ENCODE measurements around the gene TMEM212.
"Not testable (repeated sequence)": the region's sequence is repeated elsewhere in the genome, so short reads cannot be mapped to it uniquely, and the experiment has no call there.

TMEM212 gene

DNA sequence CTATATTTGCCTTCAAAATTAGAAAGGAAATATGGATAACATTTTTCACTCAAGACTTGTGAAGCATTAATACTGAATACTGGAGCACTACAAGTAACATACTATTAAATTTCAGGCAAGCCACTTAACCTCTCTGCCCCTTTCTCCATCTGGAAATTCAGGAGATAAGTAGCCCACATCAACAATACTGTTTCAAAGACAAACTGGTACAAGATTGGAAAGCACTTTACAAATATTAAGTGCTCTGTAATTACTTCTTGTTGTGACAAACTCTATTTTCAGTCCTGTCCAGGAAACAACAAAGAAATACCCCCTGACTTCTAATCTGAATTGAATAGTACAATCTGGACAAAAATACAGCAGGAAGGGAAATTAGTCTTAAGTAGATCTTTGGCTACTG, 49.3 kb downstream of the TMEM212 start:
- no peak for DNase-seq (ENCODE audit: low read depth)

DNA sequence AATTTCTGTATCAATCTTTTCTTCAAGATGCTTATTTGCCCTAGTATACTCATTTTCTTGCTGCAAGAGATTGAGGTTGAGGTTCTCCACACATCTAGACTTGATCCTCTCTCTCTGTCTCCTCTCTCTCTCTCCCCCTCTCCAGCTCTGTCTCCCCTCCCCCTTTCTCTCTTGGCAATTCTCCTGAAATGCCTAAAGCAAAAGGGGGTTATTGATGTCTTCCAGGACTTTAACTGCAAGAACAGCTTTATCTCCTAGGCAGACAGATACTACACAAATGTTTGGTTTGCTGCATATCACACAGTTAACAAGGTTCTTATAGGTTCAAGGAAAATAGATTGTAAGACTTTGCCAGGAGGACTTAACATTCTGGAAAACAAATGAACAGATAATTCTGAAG, 52.1 kb downstream of the TMEM212 start:
- no peak for DNase-seq (ENCODE audit: low read depth)

DNA sequence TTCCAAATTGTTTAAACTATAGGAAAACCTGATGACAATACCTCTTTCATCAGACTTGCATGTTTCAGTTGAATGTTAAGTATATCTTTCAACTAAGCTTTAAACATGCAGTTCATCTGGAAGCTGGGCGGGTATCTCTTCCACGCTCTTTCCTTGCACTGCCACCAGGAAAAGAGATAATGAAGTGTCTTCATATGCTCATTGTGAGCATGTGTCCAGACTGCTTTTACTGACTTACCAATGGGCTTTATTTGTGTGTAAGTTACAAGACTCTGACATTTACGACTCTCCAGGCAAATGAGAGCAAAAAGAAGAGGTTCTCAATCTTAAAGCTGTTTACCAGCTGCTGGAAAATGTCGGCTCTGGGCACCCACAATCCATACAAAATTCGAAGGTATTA, 52.8 kb downstream of the TMEM212 start:
- no peak for DNase-seq (ENCODE audit: low read depth)

DNA sequence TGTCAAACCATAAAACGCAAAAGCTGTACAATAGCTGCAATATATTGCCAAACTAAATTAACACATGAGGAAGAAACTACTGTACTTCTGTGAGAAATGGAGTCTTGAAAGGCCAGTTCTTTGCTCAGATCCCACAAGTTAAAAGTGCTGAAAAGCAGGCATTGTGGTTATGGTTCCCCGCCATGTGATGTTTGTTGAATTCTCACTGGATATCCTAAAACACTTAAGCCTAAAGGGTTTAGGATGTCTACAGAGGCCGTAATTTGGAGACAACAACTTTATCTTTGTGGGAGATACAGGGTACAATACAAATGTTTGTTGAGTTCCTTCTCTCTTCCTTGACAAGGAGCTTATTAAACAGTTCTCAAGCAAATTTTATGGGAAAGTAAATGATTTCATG, 53.2 kb downstream of the TMEM212 start:
- DNase-seq (ENCODE audit: low read depth), result no peak

DNA sequence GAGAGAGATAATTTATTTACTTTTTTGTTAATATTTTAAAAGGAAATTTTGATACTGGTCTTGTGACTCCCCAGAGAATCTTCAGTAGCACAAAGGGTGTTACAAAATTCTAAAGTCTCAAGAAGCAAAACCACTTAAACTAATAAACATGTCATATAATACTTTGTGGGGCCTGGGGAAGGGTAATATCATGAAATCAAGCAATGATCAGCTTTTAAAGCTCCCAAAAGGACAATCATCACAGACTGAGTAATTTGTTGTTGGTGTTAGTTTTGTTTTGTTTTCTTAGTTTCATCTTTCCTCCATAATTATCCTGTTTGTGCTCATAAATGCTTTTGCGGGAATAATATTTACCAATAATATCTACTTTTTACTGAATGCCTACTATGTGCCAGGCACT, 55.0 kb downstream of the TMEM212 start:
- DNase-seq (ENCODE audit: low read depth), result no peak

DNA sequence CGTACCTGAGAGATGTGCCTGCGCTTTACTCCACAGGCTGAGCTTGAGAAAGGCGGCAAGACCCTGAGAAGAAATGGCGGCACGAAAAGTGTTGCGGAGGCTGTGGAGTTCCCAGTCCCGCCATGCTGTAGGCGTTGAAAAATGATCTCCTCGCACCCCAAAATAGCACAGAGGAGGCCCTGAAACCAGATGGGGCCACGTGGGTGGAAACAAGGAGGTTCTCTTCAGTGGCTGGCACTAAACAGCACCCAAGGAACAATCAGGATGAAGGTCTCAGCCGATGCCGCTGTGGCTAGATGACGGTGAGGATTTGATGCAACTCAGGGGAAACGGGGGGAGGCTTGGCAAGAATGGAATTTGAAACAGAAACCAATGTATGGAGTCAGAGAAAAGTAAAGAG, 57.3 kb downstream of the TMEM212 start:
- no peak for DNase-seq (ENCODE audit: low read depth)

DNA sequence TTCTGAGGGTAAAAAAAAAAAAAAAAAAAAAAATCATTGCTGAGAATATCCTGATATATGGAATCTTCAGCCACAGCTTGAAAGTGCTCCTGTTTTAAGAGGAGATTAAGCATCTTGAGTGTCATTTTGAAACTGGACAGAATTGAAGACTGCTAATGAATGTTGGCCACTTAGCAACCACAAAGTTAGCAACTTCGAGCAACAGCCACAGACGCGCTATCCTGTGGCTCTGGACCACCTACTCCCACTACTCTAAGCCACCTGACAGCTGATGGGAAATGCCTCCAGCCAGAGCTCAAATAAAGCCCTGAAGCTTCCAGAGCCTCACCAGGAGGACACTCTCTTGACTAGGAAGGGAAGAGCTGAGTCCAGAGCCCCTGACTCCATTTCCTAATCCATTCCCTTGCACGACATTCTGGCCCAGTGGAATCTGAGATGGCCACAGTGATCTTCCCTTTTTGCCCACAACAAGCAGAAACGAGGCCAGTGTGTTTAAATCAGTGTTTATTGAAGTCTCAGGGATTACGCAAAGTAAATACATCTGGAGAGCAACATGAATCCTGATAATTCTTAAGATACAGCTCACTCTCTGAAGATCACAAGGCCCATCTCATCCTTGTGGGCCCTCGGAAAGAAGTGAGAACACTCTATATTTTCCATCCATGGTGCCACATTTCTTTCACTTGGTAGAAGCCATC, 58.6 kb downstream of the TMEM212 start:
- no peak for DNase-seq (ENCODE audit: low read depth)

DNA sequence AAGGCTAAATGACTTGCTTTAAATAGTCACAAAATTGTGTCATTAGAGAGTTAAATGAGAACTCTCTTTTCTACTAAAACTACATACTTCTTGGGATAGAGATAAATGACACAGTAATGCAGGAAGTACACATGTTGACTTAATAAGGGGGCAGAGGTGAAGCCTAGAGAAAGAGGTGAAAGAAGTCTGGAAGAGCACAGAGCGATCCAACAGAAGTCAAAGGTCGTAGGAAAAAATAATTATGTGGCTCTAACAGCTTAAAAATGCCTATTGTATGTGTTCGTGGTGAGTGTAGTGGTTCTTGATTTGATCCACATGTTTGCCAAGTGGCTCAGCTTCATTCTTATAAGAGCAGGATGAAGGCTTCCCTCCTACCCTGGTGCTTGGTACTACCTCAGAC, 61.7 kb downstream of the TMEM212 start:
- DNase-seq (ENCODE audit: low read depth), result no peak

DNA sequence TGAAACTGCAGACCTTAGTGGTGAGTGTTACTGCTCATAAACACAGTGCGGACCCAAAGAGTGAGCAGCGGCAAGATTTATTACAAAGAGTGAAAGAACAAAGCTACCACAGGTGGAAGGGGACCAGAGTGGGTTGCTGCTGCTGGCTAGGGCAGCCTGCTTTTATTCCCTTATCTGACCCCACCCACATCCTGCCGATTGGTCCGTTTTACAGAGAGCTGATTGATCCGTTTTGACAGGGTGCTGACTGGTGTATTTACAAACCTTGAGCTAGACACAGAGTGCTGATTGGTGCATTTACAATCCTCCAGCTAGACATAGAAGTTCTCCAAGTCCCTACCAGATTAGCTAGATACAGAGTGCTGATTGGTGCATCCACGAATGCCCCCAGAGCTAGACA, 63.4 kb downstream of the TMEM212 start:
- DNase-seq (ENCODE audit: low read depth), result not testable (repeated sequence)

DNA sequence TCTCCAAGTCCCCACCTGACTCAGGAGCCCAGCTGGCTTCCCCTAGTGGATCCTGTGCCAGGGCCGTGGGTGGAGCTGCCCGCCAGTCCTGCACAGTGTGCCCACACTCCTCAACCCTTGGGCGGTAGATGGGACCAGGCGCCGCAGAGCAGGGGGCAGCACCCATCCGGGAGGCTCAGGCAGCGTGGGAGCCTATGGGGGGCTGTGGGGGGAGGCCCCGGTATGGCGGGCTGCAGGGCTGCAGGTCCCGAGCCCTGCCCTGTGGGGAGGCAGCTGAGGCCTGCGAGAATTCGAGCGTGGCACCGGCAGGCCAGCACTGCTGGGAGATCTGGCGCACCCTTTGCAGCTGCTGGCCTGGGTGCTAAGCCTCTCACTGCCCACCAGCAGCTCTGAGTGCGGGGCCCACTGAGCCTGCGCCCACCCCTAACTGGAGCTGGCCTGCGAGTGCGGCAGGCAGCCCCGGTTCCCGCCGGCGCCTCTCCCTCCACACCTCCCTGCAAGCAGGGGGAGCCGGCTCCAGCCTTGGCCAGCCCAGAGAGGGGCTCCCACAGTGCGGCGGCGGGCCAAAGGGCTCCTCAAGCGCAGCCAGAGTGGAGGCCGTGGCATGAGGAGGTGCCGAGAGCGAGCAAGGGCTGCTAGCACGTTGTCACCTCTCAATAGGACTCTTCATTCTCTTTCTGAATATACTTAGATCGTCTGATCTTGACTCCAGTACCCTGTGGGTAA, 64.0 kb downstream of the TMEM212 start:
- DNase-seq (ENCODE audit: low read depth), result no peak

DNA sequence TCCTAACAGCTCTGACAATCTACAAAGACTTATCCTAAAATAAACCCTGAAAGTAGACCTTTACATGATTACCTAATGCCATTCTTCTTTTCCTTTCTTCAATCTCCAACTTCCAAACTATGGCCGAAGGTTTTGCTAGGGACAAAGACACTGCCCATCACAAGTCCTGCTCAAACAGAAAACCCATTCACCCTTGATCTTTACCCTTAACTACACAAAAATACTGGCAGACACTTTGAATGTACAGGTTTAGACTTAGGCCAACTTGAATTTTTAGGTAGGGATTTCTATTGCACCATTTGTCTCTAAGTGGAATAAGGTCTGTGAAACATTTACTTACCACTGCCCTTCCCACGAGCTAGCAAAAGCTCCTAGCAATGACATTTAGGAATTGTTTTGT, 64.6 kb downstream of the TMEM212 start:
- no peak for DNase-seq (ENCODE audit: low read depth)

DNA sequence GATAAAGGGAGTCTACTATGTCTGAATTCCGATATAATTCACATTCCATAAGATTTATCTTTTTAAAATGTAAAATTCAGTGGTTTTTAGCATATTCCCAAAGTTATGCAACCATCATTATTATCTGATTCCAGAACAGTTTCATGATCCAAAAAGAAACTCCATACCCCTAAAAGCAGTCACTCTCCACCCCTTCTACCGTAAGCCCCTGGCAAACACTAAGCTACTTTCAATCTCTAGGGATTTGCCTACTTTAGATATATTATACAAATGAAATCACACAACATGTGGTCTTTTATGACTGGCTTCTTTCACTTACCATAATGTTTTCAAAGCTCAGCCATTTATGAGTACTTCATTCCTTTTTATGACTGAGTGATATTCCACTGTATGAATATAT, 65.6 kb downstream of the TMEM212 start:
- no peak for DNase-seq (ENCODE audit: low read depth)
